Activated CD8-positive, alpha-beta memory T cell treated with anti-CD3 and anti-CD28 coated beads, Interleukin-2, amount 50 U/mL, for 1 hour (primary cell): ENCODE measurements around the gene LRFN5.
"Not testable (repeated sequence)": the region's sequence is repeated elsewhere in the genome, so short reads cannot be mapped to it uniquely, and the experiment has no call there.

Experiments used
- DNase-seq: peaks from one replicate; pipeline ENCODE4 v3.0.0-alpha.2; 2020; ENCODE audit errors: extremely low read depth

LRFN5 gene

GRCh38 chr14:41636492-41637392 is 30.1 kb downstream of the LRFN5 start:
- no peak for DNase-seq

- DNase-seq: no peak
Measured at GRCh38 chr14:41641690-41642089, 35.0 kb downstream of the LRFN5 start.

- DNase-seq: no peak
Measured at GRCh38 chr14:41642367-41642766, 35.7 kb downstream of the LRFN5 start.

GRCh38 chr14:41642789-41643188 is 36.1 kb downstream of the LRFN5 start:
- DNase-seq: no peak

- DNase-seq: no peak
Measured at GRCh38 chr14:41644606-41645005, 37.9 kb downstream of the LRFN5 start.

GRCh38 chr14:41650802-41651201 is 44.1 kb downstream of the LRFN5 start:
- DNase-seq: no peak

- DNase-seq: no peak
Measured at GRCh38 chr14:41654196-41654595, 47.5 kb downstream of the LRFN5 start.

GRCh38 chr14:41662780-41663472 is 56.2 kb downstream of the LRFN5 start:
- no peak for DNase-seq

- no peak for DNase-seq
Measured at GRCh38 chr14:41663473-41663850, 56.8 kb downstream of the LRFN5 start.

GRCh38 chr14:41666301-41666700 is 59.6 kb downstream of the LRFN5 start:
- no peak for DNase-seq

GRCh38 chr14:41668356-41668755 is 61.7 kb downstream of the LRFN5 start:
- DNase-seq: no peak

GRCh38 chr14:41673601-41674000 is 66.9 kb downstream of the LRFN5 start:
- not testable (repeated sequence) for DNase-seq

- not testable (repeated sequence) for DNase-seq
Measured at GRCh38 chr14:41674511-41674971, 67.9 kb downstream of the LRFN5 start.

GRCh38 chr14:41699486-41699885 is 92.8 kb downstream of the LRFN5 start:
- no peak for DNase-seq

GRCh38 chr14:41718477-41719166 is 111.9 kb downstream of the LRFN5 start:
- no peak for DNase-seq

- no peak for DNase-seq
Measured at GRCh38 chr14:41739203-41739602, 132.5 kb downstream of the LRFN5 start.

- no peak for DNase-seq
Measured at GRCh38 chr14:41743140-41743539, 136.5 kb downstream of the LRFN5 start.

GRCh38 chr14:41749429-41749828 is 142.8 kb downstream of the LRFN5 start:
- DNase-seq: no peak

GRCh38 chr14:41750575-41750974 is 143.9 kb downstream of the LRFN5 start:
- DNase-seq: not testable (repeated sequence)

- DNase-seq: no peak
Measured at GRCh38 chr14:41758011-41758665, 151.5 kb downstream of the LRFN5 start.

GRCh38 chr14:41761204-41761603 is 154.5 kb downstream of the LRFN5 start:
- DNase-seq: no peak

- no peak for DNase-seq
Measured at GRCh38 chr14:41766772-41767171, 160.1 kb downstream of the LRFN5 start.
